ENCODE data around the gene BTBD3. TPM values are rescaled to one million over a fixed set of nuclear protein-coding genes. Genes with fewer than 3 reads are reported as not detected.

Gene BTBD3
- total RNA-seq: 29.3 and 30.1 TPM in 2 replicates
- 15.2 and 18.6 TPM in 2 replicates for polyA plus RNA-seq
- 13.9 and 15.3 TPM in 2 replicates for polyA plus RNA-seq (2011; cell fraction: cytosol; rRNA removed)
- 44.0 and 49.3 TPM in 2 replicates for polyA plus RNA-seq (2011; cell fraction: nucleus; rRNA removed)
- 19.1 and 23.0 TPM in 2 replicates for polyA plus RNA-seq (2012)
- 40.4 and 41.3 TPM in 2 replicates for polyA minus RNA-seq
- 112 TPM for polyA minus RNA-seq (2011; cell fraction: cytosol; rRNA and poly(A)+ RNA removed)
- polyA minus RNA-seq (2011; cell fraction: nucleus; rRNA and poly(A)+ RNA removed): 42.6 and 52.5 TPM in 2 replicates
- Bru-seq, nascent RNA: percentile 84 among the genes with signal in this experiment
- percentile 82 among the genes with signal in this experiment for BruChase-seq, experiment 1, labeled RNA remaining after a 6-hour chase
- percentile 90 among the genes with signal in this experiment for BruChase-seq, experiment 2, labeled RNA remaining after a 2-hour chase
- long read RNA-seq, full-length matches to known transcripts: 22 of 30 reads
- long read RNA-seq, partial matches to known transcripts: 0 of 30 reads
- long read RNA-seq, other reads (novel, unspliced or antisense): 8 of 30 reads

DNA sequence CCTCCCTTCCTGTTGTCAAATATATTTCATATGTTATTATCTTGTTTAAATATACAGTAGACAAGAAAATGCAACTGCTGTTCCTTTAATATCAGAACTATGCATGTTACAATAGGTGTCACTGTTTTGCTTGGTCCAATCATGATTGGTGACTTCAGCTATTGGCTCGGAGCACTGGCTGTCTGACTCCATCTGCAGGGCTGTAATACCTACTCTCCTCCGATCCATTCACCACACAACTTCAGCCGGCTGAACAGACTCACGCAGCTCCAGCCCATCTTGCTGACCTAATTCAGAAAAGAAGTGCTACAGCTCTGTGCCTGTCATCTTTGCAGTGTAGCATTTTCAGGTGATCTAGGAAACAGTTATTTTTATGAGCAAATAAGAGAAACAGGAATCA lies at the start of gene BTBD3:
TSS of gene BTBD3 (plus strand) at position 231 of the 400 bp plus-strand sequence. CDS start 383 bp downstream, outside the sequence.
- peak within 1 kb of the TSS in 1 of 3 experiments; percentile 31 for H3K4me3 ChIP-seq (replicated peaks in 1 of 3; ENCODE audit: insufficient read depth in 1 of 3, low read depth in 1 of 3, low read length in 3 of 3)
- H4K20me1 ChIP-seq (replicated peaks; ENCODE audit: control insufficient read depth, extremely low read depth, insufficient read depth, low read length): no peaks in the 10 kb centered on the region
- FAIRE-seq: peak; percentile 52
- peak; percentile 86 for DNase-seq (ENCODE audit: low read depth, low spot score)
- ChIA-PET CTCF (interaction anchor here (0.9 to 1.3 kb wide), 5 partner anchors 9 to 241 kb away, joined by 3 to 6 read pairs (median 3); no protein-coding TSS in a partner anchor), POLR2A (no interaction called here)
- peaks cover 3% of the 10 kb centered on the region for H3K4me1 ChIP-seq (ENCODE audit: control insufficient read depth, extremely low read depth, insufficient read depth, low read length)
- peaks cover 2% of the 10 kb centered on the region in 2 experiments for H3K36me3 ChIP-seq (ENCODE audit: control insufficient read depth in 2 of 2, extremely low read depth in 1 of 2, insufficient read depth in 2 of 2, low read length in 2 of 2)
- H3K27ac ChIP-seq (ENCODE audit: insufficient read depth, low read depth, low read length): no peak within 1 kb of the TSS
- H3K9me3 ChIP-seq (replicated peaks; ENCODE audit: control insufficient read depth, insufficient read depth, low read length): no peaks in the 10 kb centered on the region
- H2AFZ ChIP-seq (ENCODE audit: low read depth, low read length): no peak within 1 kb of the TSS
- H3K27me3 ChIP-seq (ENCODE audit: control insufficient read depth in 2 of 2, insufficient read depth in 2 of 2, low read length in 2 of 2): no peaks in the 10 kb centered on the region
- peaks cover 16% of the 10 kb centered on the region for H3K79me2 ChIP-seq (ENCODE audit: control insufficient read depth, insufficient read depth, low read length)
- H3K9me1 ChIP-seq (replicated peaks; ENCODE audit: control insufficient read depth, extremely low read depth, insufficient read depth, low read length): no peaks in the 10 kb centered on the region
- dilution Hi-C loops (cut with MboI; ENCODE audit: extremely low pct_ligation_motif_present, low sequenced_read_pairs): no loop called here
- BruUV-seq (replicated peaks): no TSS peak
- no peak within 1 kb of the TSS for H3K9ac ChIP-seq (replicated peaks; ENCODE audit: extremely low read depth, insufficient read depth, low read length)
- peak within 1 kb of the TSS; percentile 30 for H3K4me2 ChIP-seq (ENCODE audit: insufficient read depth, low read length)
- intact Hi-C loops (cut with micrococcal nuclease): loop anchor here (10.0 kb wide), 1 partner anchor 287 kb away; no protein-coding TSS in a partner anchor
- TF ChIP-seq POLR2A (IDR thresholded peaks at IDR 0.05; ENCODE audit: low read depth, low read length): peak; percentile 17
- peak in 1 of 2 donors; percentile 3 for TF ChIP-seq CTCF (IDR thresholded peaks at IDR 0.05; ENCODE audit: extremely low read depth in 1 of 2, insufficient read depth in 1 of 2, low read depth in 1 of 2, low read length in 2 of 2)
- TF ChIP-seq POLR2AphosphoS5 (IDR thresholded peaks at IDR 0.05; ENCODE audit: insufficient read depth, low read depth, low read length): no peak

- H3K79me2 ChIP-seq (ENCODE audit: control insufficient read depth, insufficient read depth, low read length): no peaks in the 10 kb centered on the region
- dilution Hi-C loops (cut with MboI; ENCODE audit: extremely low pct_ligation_motif_present, low sequenced_read_pairs) (no loop called here), intact Hi-C loops (cut with micrococcal nuclease) (no loop called here)
- DNase-seq (ENCODE audit: low read depth, low spot score) (no peak), FAIRE-seq (no peak)
- no peak overlapping the region for H3K4me2 ChIP-seq (ENCODE audit: insufficient read depth, low read length)
- no peak overlapping the region for H3K9ac ChIP-seq (replicated peaks; ENCODE audit: extremely low read depth, insufficient read depth, low read length)
- no peaks in the 10 kb centered on the region for H4K20me1 ChIP-seq (replicated peaks; ENCODE audit: control insufficient read depth, extremely low read depth, insufficient read depth, low read length)
- H3K9me1 ChIP-seq (replicated peaks; ENCODE audit: control insufficient read depth, extremely low read depth, insufficient read depth, low read length): no peaks in the 10 kb centered on the region
- TF ChIP-seq JUN (IDR thresholded peaks at IDR 0.05; ENCODE audit: borderline replicate concordance, insufficient read depth, insufficient read length, low read depth) (no peak), POLR2A (IDR thresholded peaks at IDR 0.05; ENCODE audit: low read depth, low read length) (no peak), FOS (IDR thresholded peaks at IDR 0.05; ENCODE audit: borderline replicate concordance, insufficient read depth, low read length) (no peak), GATA2 (IDR thresholded peaks at IDR 0.05; ENCODE audit: insufficient read depth, insufficient read length, low read depth, low read length) (no peak), POLR2AphosphoS5 (IDR thresholded peaks at IDR 0.05; ENCODE audit: insufficient read depth, low read depth, low read length) (no peak), MYC (IDR thresholded peaks at IDR 0.05; ENCODE audit: low read depth, low read length) (no peak), EZH2 (IDR thresholded peaks at IDR 0.05; ENCODE audit: borderline replicate concordance, low read depth, low read length, severe bottlenecking) (no peak), CTCF (IDR thresholded peaks at IDR 0.05; ENCODE audit: extremely low read depth in 1 of 2, insufficient read depth in 1 of 2, low read depth in 1 of 2, low read length in 2 of 2) (no peak)
- TF ChIP-seq, protein P1, sequence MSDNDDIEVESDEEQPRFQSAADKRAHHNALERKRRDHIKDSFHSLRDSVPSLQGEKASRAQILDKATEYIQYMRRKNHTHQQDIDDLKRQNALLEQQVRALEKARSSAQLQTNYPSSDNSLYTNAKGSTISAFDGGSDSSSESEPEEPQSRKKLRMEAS (IDR thresholded peaks at IDR 0.05; ENCODE audit: insufficient read depth, insufficient read length): no peak
- CTCF ChIA-PET: interaction anchor here (0.9 to 1.4 kb wide), 2 partner anchors 16 to 194 kb away, joined by 3 read pairs; no protein-coding TSS in a partner anchor
- H2AFZ ChIP-seq (ENCODE audit: low read depth, low read length): no peak overlapping the region
- H3K4me3 ChIP-seq (replicated peaks in 1 of 3; ENCODE audit: insufficient read depth in 1 of 3, low read depth in 1 of 3, low read length in 3 of 3): no peak overlapping the region
- POLR2A ChIA-PET: no interaction called here
- no peaks in the 10 kb centered on the region for H3K36me3 ChIP-seq (ENCODE audit: control insufficient read depth in 2 of 2, extremely low read depth in 1 of 2, insufficient read depth in 2 of 2, low read length in 2 of 2)
- H3K27ac ChIP-seq (ENCODE audit: insufficient read depth, low read depth, low read length): no peak overlapping the region
- H3K4me1 ChIP-seq (ENCODE audit: control insufficient read depth, extremely low read depth, insufficient read depth, low read length): no peaks in the 10 kb centered on the region
- no TSS peak for BruUV-seq (replicated peaks)
- no peaks in the 10 kb centered on the region for H3K9me3 ChIP-seq (replicated peaks; ENCODE audit: control insufficient read depth, insufficient read depth, low read length)
- H3K27me3 ChIP-seq (ENCODE audit: control insufficient read depth in 2 of 2, insufficient read depth in 2 of 2, low read length in 2 of 2): peaks cover 3% of the 10 kb centered on the region in 2 experiments
Measured at GRCh38 chr20:11869641-11870040, 48.1 kb upstream of the BTBD3 start.

All from endothelial cell of umbilical vein (primary cell).